ENCODE measurements around the gene VARS1.

DNA sequence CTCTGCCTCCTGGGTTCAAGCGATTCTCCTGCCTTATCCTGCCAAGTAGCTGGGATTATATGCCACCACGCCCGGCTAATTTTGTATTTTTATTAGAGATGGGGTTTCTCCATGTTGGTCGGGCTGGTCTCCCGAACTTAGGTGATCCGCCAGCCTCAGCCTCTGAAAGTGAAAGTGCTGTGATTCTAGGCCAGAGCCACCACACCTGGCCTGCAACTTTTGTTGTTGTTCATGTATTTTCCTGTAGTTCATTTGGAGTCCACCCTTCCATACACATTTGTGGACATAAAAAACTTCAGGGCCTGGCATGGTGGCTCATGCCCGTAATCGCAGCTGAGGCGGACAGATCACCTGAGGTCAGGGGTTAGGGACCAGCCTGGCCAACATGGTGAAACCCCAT is 46.5 kb upstream of the VARS1 start:
- TF ChIP-seq, protein P1, sequence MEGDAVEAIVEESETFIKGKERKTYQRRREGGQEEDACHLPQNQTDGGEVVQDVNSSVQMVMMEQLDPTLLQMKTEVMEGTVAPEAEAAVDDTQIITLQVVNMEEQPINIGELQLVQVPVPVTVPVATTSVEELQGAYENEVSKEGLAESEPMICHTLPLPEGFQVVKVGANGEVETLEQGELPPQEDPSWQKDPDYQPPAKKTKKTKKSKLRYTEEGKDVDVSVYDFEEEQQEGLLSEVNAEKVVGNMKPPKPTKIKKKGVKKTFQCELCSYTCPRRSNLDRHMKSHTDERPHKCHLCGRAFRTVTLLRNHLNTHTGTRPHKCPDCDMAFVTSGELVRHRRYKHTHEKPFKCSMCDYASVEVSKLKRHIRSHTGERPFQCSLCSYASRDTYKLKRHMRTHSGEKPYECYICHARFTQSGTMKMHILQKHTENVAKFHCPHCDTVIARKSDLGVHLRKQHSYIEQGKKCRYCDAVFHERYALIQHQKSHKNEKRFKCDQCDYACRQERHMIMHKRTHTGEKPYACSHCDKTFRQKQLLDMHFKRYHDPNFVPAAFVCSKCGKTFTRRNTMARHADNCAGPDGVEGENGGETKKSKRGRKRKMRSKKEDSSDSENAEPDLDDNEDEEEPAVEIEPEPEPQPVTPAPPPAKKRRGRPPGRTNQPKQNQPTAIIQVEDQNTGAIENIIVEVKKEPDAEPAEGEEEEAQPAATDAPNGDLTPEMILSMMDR (conservative IDR thresholded peaks at IDR 0.05 in 1 of 2, IDR thresholded peaks at IDR 0.05 in 1 of 2; ENCODE audit: low read depth in 1 of 2, low read length in 2 of 2) = no peak
- TF ChIP-seq EZH2 (IDR thresholded peaks at IDR 0.05; ENCODE audit: low read length, missing control alignments) = no peak
